Tibial artery (tissue), 4 donors: ENCODE data around the gene PLA2R1.

ENCODE experiments used
- DNase-seq, 2 donors: peaks; one replicate each; pipeline ENCODE4 v3.0.0-alpha.2; 2019
- H3K27ac ChIP-seq, 2 donors: fragments of 200-600 bp; sonication (generic) in 1 of 2; 1 replicate in 1 of 2; 2 replicates in 1 of 2; pipeline ENCODE4 v1.5.1; 2018 to 2019; ENCODE audit warnings: mild to moderate bottlenecking in 1 of 2
- H3K27me3 ChIP-seq, 2 donors: fragments of 200-600 bp; sonication (generic) in 1 of 2; one replicate each; pipeline versions ENCODE4 v1.5.1 to v1.6.0; 2016 to 2019
- H3K36me3 ChIP-seq, 3 donors: fragments of 200-600 bp; sonication (generic) in 2 of 3; one replicate each; pipeline ENCODE4 v1.5.1; 2016 to 2019; ENCODE audit warnings: mild to moderate bottlenecking in 2 of 3
- H3K4me1 ChIP-seq, 4 donors: fragments of 200-600 bp; sonication (generic) in 2 of 4; 1 replicate in 3 of 4; 2 replicates in 1 of 4; pipeline ENCODE4 v1.5.1; 2016 to 2019
- H3K4me3 ChIP-seq, 2 donors: fragments of 200-600 bp; sonication (generic) in 1 of 2; 1 replicate in 1 of 2; 2 replicates in 1 of 2; pipeline ENCODE4 v1.5.1; 2018 to 2019; ENCODE audit warnings: mild to moderate bottlenecking in 2 of 2
- H3K9me3 ChIP-seq, 3 donors: fragments of 200-600 bp; sonication (generic) in 1 of 3; one replicate each; pipeline ENCODE4 v1.5.1; 2016 to 2019
- intact Hi-C: fragments of 100-400 bp; cut with DNase I; formaldehyde crosslinking; loops from one replicate; pipeline ENCODE4 v1.15.0; 2023; ENCODE audit warnings: low total_unique reads
- TF ChIP-seq, protein P1 (sequence below), 2 experiments: fragments of 200-600 bp in 1 of 2; fragments of 450-650 bp in 1 of 2; IDR thresholded peaks; one replicate each; pipeline ENCODE4 v1.5.1; 2017 to 2019; ENCODE audit warnings: antibody characterized with exemption in 2 of 2, mild to moderate bottlenecking in 1 of 2, moderate library complexity in 1 of 2

Gene PLA2R1

GRCh38 chr2:159941729-159942128 is 120.7 kb downstream of the PLA2R1 start:
- intact Hi-C loops = no loop called here

GRCh38 chr2:159939946-159940345 is 122.5 kb downstream of the PLA2R1 start:
- TF ChIP-seq, protein P1, sequence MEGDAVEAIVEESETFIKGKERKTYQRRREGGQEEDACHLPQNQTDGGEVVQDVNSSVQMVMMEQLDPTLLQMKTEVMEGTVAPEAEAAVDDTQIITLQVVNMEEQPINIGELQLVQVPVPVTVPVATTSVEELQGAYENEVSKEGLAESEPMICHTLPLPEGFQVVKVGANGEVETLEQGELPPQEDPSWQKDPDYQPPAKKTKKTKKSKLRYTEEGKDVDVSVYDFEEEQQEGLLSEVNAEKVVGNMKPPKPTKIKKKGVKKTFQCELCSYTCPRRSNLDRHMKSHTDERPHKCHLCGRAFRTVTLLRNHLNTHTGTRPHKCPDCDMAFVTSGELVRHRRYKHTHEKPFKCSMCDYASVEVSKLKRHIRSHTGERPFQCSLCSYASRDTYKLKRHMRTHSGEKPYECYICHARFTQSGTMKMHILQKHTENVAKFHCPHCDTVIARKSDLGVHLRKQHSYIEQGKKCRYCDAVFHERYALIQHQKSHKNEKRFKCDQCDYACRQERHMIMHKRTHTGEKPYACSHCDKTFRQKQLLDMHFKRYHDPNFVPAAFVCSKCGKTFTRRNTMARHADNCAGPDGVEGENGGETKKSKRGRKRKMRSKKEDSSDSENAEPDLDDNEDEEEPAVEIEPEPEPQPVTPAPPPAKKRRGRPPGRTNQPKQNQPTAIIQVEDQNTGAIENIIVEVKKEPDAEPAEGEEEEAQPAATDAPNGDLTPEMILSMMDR (IDR thresholded peaks at IDR 0.05) = no peak
- intact Hi-C loops = no loop called here
- peaks cover 0 to 8% (median 0%) of the 10 kb centered on the region in 3 donors for H3K36me3 ChIP-seq
- H3K27ac ChIP-seq = no peak overlapping the region
- peaks cover 0 to 11% (median 0%) of the 10 kb centered on the region in 4 donors for H3K4me1 ChIP-seq
- no peaks in the 10 kb centered on the region for H3K9me3 ChIP-seq
- no peak overlapping the region for H3K4me3 ChIP-seq
- no peak for DNase-seq
- H3K27me3 ChIP-seq = no peaks in the 10 kb centered on the region

More at GRCh38 chr2:159941729-159942128, 120.7 kb downstream of the PLA2R1 start:
- peaks cover 0 to 22% (median 3%) of the 10 kb centered on the region in 4 donors for H3K4me1 ChIP-seq
- H3K27me3 ChIP-seq = no peaks in the 10 kb centered on the region
- H3K27ac ChIP-seq = no peak overlapping the region
- H3K36me3 ChIP-seq = peaks cover 0 to 8% (median 0%) of the 10 kb centered on the region in 3 donors
- TF ChIP-seq, protein P1 (IDR thresholded peaks at IDR 0.05) = no peak
- no peak overlapping the region for H3K4me3 ChIP-seq
- DNase-seq = no peak
- no peaks in the 10 kb centered on the region for H3K9me3 ChIP-seq

GRCh38 chr2:159938395-159938794 is 124.0 kb downstream of the PLA2R1 start:
- Histone ChIP-seq H3K4me3 (no peak overlapping the region), H3K27me3 (no peaks in the 10 kb centered on the region), H3K36me3 (peaks cover 0 to 8% (median 0%) of the 10 kb centered on the region in 3 donors), H3K9me3 (no peaks in the 10 kb centered on the region), H3K4me1 (peaks cover 0 to 20% (median 5%) of the 10 kb centered on the region in 4 donors), H3K27ac (no peak overlapping the region)
- intact Hi-C loops = no loop called here
- DNase-seq = no peak
- TF ChIP-seq, protein P1 (IDR thresholded peaks at IDR 0.05) = no peak

- intact Hi-C loops = no loop called here
- H3K9me3 ChIP-seq = no peaks in the 10 kb centered on the region
- TF ChIP-seq, protein P1 (IDR thresholded peaks at IDR 0.05) = no peak
- H3K27me3 ChIP-seq = no peaks in the 10 kb centered on the region
- H3K4me3 ChIP-seq = no peak overlapping the region
- peaks cover 0 to 21% (median 9%) of the 10 kb centered on the region in 4 donors for H3K4me1 ChIP-seq
- peaks cover 0 to 11% (median 0%) of the 10 kb centered on the region in 3 donors for H3K36me3 ChIP-seq
- DNase-seq = no peak
- no peak overlapping the region for H3K27ac ChIP-seq
Measured at GRCh38 chr2:159936471-159936870, 125.9 kb downstream of the PLA2R1 start.

- Histone ChIP-seq H3K27me3 (no peaks in the 10 kb centered on the region), H3K4me3 (no peak overlapping the region), H3K27ac (peak overlapping the region in 1 of 2 donors; percentile 35), H3K9me3 (no peaks in the 10 kb centered on the region), H3K36me3 (peaks cover 0 to 3% (median 0%) of the 10 kb centered on the region in 3 donors), H3K4me1 (peaks cover 0 to 21% (median 9%) of the 10 kb centered on the region in 4 donors)
- DNase-seq = no peak
- intact Hi-C loops = no loop called here
- TF ChIP-seq, protein P1 (IDR thresholded peaks at IDR 0.05) = no peak
Measured at GRCh38 chr2:159933727-159934049, 128.7 kb downstream of the PLA2R1 start.
